HG02938 (cell line): ENCODE measurements around the gene CAPN11.

Experiments used
- ATAC-seq: cut with Tn5 transposase; IDR thresholded peaks from one replicate; pipeline ENCODE4 v1.9.1; 2021; ENCODE audit warnings: mild to moderate bottlenecking, moderate library complexity; ENCODE audit not compliant: unreplicated experiment

The CAPN11 gene

DNA sequence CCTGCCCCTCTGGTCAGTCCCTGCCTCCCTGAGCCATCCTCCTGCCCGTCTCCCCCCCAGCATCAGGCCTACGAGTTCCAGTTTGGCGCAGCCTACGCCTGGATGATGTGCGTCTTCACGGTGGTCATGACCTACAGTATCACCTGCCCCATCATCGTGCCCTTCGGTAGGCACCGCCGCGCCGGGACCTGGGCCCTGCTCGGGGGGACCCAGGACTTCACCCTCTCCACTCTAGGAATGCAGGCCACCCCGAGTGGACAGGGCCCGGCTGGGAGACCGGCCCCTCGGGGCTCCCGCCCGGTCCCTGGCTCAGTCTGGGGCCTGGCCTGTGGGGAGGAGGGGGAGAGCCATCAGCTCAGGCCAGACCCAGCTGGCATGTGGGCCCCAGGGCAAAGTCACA, 6.1 kb upstream of the CAPN11 start:
- no peak for ATAC-seq

DNA sequence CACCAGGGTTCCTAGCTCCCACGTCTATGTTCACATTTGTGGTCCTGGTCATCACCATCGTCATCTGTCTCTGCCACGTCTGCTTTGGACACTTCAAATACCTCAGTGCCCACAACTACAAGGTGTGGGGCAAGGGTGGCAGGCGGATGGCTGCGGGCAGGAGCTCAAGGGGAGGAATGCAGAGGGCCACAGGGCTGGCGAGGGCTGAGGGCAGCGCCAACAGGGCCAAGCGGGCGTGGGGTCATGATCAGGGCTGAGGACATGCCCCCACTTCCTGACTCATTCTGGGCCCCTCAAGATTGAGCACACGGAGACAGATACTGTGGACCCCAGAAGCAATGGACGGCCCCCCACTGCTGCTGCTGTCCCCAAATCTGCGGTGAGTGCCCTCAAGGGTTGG, 4.6 kb upstream of the CAPN11 start:
- no peak for ATAC-seq

DNA sequence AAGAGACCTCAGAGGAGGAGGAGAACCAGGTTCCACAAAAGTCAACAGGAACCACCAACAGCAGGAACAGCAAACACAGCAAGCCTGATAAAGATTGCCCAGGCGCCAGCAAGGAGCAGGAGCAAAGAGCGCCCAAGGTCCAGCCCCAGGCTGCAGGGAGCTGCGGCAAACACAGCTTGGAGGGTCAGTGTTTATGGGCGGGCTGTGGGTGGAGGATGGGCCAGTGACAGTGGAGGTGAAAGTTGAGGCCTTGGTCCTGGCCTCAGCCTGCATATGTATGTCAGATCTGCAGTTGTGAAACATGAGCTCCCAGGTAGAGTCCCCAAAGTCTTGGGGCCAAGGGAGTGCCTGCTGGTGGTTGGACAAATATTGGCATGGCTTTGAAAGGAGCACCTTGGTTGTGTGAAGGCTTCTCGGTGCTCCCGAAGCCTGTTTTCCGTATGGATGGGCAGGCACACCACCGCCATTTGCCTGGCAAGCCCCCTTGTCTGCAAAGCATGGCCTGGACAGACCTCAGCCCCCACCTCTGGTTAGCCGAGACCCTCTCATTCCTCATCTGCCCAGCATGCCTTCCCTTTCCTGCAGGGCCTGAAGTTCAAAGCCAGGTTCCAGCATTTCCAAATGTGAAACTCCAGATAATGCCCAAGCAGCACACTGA, 2.0 kb upstream of the CAPN11 start:
- no peak for ATAC-seq

DNA sequence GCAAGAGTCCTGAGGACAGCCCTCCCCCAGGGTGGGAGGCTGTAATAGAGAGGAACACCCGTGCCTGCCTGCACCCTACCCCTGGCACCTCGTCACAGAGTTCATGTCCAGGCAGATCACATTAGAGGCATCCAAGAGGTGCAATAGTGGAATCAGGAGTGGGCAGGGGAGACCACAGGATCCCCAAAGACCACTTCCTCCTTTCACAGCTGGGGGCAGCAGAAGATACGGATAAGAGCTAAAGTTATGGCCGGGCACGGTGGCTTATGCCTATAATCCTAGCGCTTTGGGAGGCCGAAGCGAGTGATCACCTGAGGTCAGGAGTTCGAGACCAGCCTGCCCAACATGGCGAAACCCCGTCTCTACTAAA, 1.5 kb upstream of the CAPN11 start:
- ATAC-seq: no peak

DNA sequence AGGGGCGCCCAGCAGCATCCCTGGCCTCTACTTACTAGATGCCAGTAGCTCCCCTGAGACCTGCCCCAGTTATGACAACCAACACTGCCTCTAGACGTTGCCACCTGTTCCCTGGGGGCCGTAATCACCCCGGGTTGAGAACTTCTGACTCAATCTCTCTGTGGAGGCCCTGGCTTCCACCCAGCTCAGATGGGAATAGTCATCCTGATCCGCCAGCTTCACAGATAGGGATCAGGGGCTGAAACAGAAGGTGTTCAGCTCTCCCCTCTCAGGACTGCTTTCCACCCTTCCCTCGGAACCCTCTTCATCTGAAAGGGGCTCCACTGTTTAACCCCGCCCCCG, 3.3 kb downstream of the CAPN11 start:
- ATAC-seq: no peak

DNA sequence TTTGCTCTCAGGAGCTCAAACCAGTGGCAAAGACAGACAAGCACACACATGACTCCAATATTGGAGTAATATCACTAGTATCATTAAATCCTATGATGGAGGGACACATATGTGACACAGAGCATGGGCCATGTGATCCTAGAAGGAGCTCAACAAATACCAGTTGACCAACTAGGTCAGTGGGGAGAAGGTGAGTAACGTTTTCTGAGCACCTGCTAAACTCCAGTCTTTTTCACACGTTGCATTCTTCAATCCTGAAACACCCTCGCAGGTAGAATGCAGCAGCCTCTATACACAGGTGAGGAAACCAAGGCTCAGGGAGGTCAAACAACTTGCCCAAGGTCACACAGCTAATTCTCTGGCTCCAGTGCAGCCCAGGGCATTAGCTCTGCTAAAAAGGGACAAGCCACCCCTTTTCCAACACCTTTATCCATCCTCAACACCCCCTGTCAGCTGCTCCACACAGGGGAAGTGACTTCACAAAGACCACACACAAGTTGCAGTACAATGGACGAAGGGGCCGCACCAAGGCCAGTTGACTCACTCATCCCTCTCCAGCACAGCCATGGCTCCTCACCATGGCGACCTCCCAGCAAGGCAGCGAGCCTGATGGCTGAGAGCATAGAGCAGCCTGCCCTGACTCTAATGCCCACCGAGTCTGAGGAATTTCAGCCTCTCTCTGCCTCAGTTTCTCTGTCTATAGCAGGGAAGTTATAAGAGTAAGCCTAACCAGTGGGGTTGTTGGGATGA, 4.4 kb downstream of the CAPN11 start:
- ATAC-seq: no peak

DNA sequence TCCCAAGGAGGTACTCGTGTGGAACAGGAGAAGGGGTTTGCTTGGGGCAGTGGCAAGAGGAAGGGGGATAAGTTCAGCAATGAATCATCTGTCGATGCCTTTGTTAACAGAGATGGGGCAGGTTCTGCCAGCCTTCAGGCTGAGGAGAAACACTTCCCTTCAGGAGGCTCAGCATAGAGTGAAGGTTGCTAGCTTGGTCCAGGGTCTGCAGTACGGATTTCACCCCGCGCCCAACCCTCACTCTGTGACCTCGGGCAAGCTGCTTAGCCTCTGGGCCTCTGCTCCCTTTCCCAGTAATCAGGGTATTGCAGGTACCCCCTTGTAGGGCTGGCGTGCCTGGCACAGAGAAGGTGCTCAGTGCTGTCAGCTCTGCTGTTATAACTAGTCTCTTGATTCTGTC, 7.5 kb downstream of the CAPN11 start:
- no peak for ATAC-seq

DNA sequence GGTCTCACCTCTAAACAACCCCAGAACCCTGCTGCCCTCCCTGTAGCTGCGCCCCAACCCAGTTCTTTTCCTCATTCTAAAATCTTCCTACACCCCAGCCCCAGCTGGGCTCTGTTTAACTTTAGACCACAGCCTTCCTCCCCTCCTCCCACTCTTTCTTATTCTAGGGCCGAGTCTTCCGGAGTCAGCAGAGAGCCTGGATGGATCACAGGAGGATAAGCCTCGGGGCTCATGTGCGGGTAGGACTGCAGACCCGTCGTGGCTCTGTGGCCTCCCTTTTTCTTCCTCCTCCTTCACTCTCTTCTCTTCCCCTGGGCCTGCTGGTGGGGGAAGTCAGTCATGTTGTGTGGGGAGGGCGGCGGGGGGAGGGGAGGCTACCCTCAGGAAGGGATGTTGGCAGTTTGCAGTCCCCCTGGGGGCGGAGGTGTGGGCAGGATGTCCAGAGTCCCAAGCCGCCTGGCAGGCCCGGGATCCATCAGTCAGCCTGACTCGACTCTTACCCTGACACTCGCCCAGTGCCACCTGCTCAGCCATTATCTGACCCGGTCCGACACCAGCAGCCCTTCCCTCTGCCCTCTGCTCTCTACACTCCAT, 8.1 kb downstream of the CAPN11 start:
- ATAC-seq: no peak

DNA sequence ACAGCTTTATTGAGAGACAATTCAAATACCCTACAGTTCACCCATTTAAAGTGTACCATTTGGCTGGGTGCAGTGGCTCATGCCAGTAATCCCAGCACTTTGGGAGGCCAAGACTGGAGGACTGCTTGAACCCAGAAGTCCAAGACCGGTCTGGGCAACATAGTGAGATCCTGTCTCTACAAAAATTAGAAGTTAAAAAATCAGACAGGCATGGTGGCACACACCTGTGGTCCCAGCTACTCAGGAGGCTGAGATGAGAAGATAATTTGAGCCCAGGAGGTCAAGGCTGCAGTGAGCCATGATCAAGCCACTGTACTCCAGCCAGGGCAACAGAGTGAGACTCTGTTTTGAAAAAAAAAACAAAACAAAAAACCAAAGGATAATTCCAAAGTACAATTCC, 8.9 kb downstream of the CAPN11 start:
- no peak for ATAC-seq

DNA sequence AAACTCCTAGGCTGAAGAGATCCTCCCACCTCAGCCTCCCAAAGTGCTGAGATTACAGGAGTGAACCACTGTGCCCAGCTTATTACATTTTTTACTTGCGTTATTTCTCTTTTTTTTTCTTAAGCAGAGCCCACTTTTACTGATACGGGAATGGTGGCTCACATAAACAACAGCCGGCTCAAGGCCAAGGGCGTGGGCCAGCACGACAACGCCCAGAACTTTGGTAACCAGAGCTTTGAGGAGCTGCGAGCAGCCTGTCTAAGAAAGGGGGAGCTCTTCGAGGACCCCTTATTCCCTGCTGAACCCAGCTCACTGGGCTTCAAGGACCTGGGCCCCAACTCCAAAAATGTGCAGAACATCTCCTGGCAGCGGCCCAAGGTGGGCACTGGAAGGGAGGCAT, 10.5 kb downstream of the CAPN11 start:
- no peak for ATAC-seq

DNA sequence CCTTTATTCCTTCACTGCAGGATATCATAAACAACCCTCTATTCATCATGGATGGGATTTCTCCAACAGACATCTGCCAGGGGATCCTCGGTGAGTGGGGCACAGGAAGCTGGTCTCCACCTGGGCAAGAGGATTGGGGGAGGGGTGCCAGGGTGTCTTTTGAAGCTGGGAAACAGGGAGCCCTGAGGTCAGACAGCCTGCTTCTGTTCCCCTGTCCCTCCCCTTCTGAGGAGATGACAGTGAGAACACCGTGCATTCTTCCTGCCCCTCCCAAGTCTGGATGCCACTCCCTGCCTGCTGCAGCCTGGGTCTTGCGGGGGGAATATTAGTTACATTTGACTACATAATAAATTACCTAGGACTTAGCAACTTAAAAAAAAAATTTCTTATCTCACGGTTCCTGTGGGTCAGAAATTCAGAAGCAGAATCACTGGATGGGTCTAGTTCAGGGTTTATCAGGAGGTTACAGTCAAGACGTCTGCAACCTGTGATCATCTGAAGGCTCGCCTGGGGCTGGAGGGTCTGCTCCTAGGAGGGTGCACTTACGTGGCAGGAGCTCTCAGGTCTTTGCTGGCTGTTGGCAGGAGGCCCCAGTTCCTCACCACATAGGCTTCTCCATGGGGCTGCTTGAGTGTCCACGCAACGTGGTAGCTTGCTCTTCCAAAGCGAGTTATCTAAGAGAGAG, 11.4 kb downstream of the CAPN11 start:
- ATAC-seq: no peak

DNA sequence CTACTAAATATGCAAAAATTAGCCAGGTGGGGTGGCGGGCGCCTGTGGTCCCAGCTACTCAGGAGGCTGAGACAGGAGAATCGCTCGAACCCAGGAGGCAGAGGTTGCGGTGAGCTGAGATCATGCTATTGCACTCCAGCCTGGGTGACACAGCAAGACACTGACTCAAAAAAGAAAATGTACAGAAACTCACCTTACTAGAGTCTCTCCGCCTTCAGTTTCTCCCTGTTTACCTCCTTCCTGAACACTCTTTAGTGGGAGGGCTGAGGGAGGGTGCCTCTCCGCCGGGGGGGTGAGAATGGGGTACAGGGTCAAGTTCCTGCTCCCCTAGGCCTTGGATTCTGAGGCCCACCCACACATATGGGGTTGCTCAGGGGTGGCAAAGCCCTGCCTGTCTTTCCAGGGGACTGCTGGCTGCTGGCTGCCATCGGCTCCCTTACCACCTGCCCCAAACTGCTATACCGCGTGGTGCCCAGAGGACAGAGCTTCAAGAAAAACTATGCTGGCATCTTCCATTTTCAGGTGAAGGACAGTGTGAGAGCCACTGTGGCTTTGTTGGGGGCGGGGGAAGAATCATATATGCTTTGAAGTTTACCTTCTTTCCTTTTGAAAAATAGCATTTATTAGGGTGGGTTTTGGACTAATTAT, 13.4 kb downstream of the CAPN11 start:
- ATAC-seq: no peak

DNA sequence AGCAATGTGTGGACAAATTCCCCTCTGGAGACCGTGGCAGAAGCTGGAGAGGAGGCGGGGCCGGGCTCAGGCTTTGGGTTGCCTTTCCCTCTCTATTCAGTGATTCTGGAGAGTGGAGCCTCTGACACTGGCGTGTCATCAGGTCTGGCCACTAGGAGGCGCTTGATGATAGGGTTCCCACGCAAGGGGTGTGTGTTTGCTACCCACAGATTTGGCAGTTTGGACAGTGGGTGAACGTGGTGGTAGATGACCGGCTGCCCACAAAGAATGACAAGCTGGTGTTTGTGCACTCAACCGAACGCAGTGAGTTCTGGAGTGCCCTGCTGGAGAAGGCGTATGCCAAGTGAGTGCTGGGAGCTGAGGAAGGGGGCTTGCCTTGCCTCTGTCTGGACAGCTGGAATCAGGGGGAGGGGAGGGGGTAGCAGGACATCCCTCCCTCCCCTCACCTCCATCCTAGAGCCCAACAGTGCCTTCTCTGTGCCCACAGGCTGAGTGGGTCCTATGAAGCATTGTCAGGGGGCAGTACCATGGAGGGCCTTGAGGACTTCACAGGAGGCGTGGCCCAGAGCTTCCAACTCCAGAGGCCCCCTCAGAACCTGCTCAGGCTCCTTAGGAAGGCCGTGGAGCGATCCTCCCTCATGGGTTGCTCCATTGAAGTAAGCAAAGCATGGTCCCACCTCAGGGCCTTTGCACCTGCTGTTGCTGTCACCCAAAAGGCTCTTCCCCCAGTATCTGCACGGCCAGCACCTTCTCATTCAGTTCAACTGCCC, 14.3 kb downstream of the CAPN11 start:
- no peak for ATAC-seq

DNA sequence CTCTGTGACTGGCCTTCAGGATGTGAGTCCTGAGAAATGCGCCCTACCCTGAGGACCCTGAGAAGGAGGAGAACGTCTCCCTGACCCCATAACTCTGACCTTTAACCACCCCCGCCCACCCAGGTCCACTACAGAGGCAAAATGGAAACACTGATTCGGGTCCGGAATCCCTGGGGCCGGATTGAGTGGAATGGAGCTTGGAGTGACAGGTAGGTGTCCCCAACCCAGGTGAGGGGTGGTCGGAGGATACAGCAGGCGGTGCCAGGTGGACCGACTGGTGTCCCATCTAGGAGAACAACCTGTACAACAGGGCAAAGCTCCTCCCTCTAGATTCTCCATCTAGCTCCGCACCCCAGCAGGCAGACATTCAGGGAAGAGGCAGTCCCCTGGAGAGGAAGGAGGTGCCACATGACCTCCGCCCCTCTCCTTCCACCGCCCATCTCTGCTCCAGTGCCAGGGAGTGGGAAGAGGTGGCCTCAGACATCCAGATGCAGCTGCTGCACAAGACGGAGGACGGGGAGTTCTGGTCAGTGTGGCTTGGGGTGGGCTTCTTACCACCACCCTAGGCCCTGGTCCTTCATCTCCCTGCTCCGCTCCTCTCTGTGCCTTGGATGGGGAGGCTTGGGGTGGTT, 17.6 kb downstream of the CAPN11 start:
- no peak for ATAC-seq

DNA sequence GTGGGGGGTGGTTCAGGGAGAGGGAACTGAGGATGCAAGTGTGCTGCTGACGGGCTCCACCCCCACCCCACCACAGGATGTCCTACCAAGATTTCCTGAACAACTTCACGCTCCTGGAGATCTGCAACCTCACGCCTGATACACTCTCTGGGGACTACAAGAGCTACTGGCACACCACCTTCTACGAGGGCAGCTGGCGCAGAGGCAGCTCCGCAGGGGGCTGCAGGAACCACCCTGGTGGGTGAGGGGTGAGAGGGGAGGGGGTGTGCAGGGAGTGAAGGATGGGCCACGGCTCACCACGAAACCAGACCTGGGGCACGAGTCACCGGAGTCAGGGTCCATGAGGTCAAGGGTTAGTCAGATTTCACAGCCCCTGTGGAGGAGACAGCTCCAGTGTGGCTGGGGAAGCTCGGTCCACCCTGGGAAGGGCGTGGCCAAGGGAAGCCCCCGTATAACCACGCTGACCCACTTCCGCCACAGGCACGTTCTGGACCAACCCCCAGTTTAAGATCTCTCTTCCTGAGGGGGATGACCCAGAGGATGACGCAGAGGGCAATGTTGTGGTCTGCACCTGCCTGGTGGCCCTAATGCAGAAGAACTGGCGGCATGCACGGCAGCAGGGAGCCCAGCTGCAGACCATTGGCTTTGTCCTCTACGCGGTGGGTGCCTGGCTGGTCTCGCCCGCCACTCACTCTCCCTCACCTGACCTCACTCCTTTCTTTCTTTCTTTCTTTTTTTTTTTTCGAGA, 18.3 kb downstream of the CAPN11 start:
- ATAC-seq: no peak

DNA sequence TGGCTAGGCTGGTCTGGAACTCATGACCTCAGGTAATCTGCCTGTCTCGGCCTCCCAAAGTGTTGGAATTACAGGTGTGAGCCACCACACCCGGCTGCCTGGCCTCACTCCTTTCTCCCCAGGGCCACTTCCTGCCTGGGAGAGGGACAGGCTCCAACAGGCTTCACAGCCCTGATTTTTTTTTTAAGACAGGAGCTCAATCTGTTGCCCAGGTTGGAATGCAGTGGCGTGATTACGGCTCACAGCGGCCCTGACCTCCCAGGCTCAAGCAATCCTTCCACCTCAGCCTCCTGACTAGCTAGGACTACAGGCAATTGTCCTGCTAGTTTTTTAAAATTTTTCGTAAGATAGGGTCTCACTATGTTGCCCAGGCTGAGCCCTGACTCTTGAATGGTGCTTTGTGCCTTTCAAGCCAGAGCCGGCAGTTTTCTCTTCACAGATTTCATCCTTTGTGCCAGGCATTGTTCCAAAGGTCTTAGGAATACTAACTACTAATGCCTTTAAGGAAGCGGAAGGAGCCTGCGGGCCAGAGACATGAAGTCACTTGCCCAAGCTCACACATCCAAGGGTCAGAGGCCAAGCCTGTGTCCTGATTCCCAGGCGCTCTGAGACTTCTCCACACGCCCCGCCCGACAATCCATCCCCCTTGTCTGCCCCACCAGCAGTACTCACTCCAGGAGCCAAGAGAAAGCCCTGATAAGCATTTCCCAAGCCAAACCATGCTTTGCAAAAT, 19.2 kb downstream of the CAPN11 start:
- ATAC-seq: no peak

DNA sequence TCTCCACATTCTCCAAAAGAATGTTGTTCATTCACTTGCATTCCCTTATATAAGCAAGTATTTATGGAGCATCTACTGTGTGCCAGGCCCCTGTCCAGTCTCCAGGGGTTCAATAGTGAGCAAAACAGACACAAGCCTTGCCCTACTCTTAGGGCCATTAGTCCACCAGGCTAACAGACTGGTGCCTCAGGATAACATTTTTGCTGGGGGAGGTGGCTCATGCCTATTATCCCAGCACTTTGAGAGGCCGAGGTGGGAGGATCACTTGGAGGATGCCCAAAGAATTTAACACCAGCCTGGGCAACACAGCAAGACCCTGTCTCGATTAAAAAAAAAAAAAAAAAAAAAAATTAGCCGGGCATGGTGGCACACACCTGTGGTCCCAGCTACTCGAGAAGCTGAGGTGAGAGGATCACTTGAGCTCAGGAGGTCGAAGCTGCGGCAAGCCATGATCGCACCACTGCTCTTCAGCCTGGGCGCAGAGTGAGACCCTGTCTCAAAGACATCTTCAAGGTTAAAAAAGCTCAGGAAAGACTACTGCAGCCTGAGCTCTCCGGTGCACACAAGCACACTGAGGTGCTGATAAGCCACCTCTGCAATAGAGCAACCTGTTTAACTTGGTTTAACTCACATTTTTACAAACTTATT, 19.9 kb downstream of the CAPN11 start:
- no peak for ATAC-seq

DNA sequence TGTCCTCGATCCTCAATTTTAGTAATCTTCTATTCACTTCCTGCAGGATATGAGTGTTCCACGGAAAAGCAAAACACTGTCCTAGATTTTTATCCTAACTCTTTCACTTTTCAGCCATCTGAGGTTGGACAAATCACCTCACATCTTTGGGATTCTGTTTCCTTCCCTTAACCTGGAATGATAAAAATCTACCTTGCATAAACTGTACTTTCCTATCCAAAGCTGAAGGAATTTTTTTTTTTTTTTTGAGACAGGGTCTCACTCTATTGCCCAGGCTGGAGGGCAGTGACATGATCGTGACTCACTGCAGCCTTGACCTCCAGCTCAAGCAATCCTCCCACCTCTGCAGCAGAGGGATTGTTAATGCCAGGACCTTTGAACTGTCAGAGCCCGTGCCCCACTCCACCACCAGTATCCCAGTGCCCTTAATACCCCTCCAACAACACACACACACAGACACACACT, 20.5 kb downstream of the CAPN11 start:
- no peak for ATAC-seq
